Measurements from ENCODE around the gene MAPKAPK3.

Gene MAPKAPK3

GRCh38 chr3:50617911-50618481 lies 1.0 kb downstream of the MAPKAPK3 start:
- no peaks in the 10 kb centered on the region for H3K36me3 ChIP-seq (ENCODE audit: control insufficient read depth in 2 of 2, insufficient read depth in 2 of 2, low read length in 2 of 2)
- H3K27me3 ChIP-seq (ENCODE audit: control insufficient read depth in 1 of 2, insufficient read depth in 2 of 2, low read length in 2 of 2): no peaks in the 10 kb centered on the region
- peak overlapping the region; percentile 89 to 95 for H3K4me3 ChIP-seq (ENCODE audit: low read length in 2 of 2)
- peak overlapping the region; percentile 80 to 85 for H3K9ac ChIP-seq (ENCODE audit: low read length in 2 of 2)
- H3K9me3 ChIP-seq (ENCODE audit: control insufficient read depth in 2 of 2, low read length in 2 of 2): no peaks in the 10 kb centered on the region
- peaks cover 36% of the 10 kb centered on the region for H3K4me1 ChIP-seq (ENCODE audit: control insufficient read depth, insufficient read depth, low read length)
- peak overlapping the region; percentile 24 for H3K27ac ChIP-seq (ENCODE audit: low read length)

GRCh38 chr3:50620420-50620819 lies 3.5 kb downstream of the MAPKAPK3 start:
- Histone ChIP-seq H3K9ac (ENCODE audit: low read length in 2 of 2) (no peak overlapping the region), H3K36me3 (ENCODE audit: control insufficient read depth in 2 of 2, insufficient read depth in 2 of 2, low read length in 2 of 2) (no peaks in the 10 kb centered on the region), H3K9me3 (ENCODE audit: control insufficient read depth in 2 of 2, low read length in 2 of 2) (no peaks in the 10 kb centered on the region), H3K27me3 (ENCODE audit: control insufficient read depth in 1 of 2, insufficient read depth in 2 of 2, low read length in 2 of 2) (no peaks in the 10 kb centered on the region), H3K4me3 (ENCODE audit: low read length in 2 of 2) (no peak overlapping the region), H3K4me1 (ENCODE audit: control insufficient read depth, insufficient read depth, low read length) (peaks cover 38% of the 10 kb centered on the region), H3K27ac (ENCODE audit: low read length) (no peak overlapping the region)

- no peaks in the 10 kb centered on the region for H3K36me3 ChIP-seq (ENCODE audit: control insufficient read depth in 2 of 2, insufficient read depth in 2 of 2, low read length in 2 of 2)
- no peak overlapping the region for H3K27ac ChIP-seq (ENCODE audit: low read length)
- no peaks in the 10 kb centered on the region for H3K27me3 ChIP-seq (ENCODE audit: control insufficient read depth in 1 of 2, insufficient read depth in 2 of 2, low read length in 2 of 2)
- peaks cover 36% of the 10 kb centered on the region for H3K4me1 ChIP-seq (ENCODE audit: control insufficient read depth, insufficient read depth, low read length)
- H3K4me3 ChIP-seq (ENCODE audit: low read length in 2 of 2): no peak overlapping the region
- H3K9ac ChIP-seq (ENCODE audit: low read length in 2 of 2): no peak overlapping the region
- no peaks in the 10 kb centered on the region for H3K9me3 ChIP-seq (ENCODE audit: control insufficient read depth in 2 of 2, low read length in 2 of 2)
Observed at GRCh38 chr3:50620820-50621219, 3.9 kb downstream of the MAPKAPK3 start.

GRCh38 chr3:50622881-50623280 lies 5.9 kb downstream of the MAPKAPK3 start:
- Histone ChIP-seq H3K4me1 (ENCODE audit: control insufficient read depth, insufficient read depth, low read length) (peaks cover 20% of the 10 kb centered on the region), H3K27ac (ENCODE audit: low read length) (no peak overlapping the region), H3K4me3 (ENCODE audit: low read length in 2 of 2) (no peak overlapping the region)

DNA sequence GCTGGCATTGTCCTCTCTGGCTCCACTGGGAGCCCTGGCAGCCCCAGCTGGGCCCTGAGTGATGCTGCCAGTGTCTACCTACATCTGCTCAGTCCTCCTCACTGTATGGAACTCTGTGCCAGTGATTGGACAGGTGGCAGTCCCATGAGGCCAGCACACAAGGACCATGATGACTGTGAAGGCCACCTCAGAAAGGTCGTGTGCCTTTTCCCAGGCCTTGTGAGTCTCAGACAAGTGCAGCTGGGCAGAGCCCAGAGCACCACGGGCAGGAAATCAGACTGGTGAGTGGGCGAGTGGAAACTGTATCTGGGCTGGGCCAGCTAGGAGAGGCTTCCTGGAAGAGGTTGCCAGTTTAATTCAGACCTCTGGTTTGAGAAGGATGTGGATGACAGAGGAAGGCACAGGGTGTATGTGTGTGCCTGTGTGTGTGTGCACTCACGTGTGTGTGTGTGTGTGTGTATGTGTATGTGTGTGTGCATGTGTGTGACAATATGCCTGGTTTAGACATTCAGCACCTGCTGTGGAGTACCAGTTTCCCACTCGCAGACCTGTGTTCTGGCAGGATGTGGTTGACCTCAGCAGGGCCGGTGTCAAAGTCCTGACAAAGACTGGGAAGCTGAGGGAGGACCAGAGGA lies 7.0 kb downstream of the MAPKAPK3 start:
- Histone ChIP-seq H3K9ac (ENCODE audit: low read length in 2 of 2) (no peak overlapping the region), H3K4me1 (ENCODE audit: control insufficient read depth, insufficient read depth, low read length) (peaks cover 17% of the 10 kb centered on the region), H3K4me3 (ENCODE audit: low read length in 2 of 2) (no peak overlapping the region)

More at GRCh38 chr3:50622881-50623280, 5.9 kb downstream of the MAPKAPK3 start:
- no peaks in the 10 kb centered on the region for H3K27me3 ChIP-seq (ENCODE audit: control insufficient read depth in 1 of 2, insufficient read depth in 2 of 2, low read length in 2 of 2)
- no peak overlapping the region for H3K9ac ChIP-seq (ENCODE audit: low read length in 2 of 2)
- H3K9me3 ChIP-seq (ENCODE audit: control insufficient read depth in 2 of 2, low read length in 2 of 2): no peaks in the 10 kb centered on the region
- H3K36me3 ChIP-seq (ENCODE audit: control insufficient read depth in 2 of 2, insufficient read depth in 2 of 2, low read length in 2 of 2): peaks cover 0 to 4% of the 10 kb centered on the region in 2 donors

DNA sequence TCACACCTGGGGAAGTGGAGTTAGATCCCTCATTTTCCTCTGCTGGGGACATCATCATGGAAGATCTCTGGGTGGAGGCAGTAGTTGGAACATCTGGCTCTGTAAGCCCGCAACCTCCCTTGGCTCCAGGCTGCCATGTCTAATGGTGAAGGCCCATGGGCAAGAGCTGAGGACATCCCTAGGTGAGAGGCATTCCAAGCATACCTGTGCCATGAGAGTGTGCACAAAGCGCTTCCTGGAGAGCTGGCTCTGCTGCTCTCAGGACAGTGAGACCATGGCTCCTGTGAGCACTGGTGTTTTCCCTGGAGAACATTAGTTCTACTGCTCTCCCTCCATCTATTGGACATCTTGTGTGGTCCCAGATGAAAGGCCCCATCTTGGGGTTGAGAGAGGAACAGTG lies 7.7 kb downstream of the MAPKAPK3 start:
- H3K27me3 ChIP-seq (ENCODE audit: control insufficient read depth in 1 of 2, insufficient read depth in 2 of 2, low read length in 2 of 2): no peaks in the 10 kb centered on the region

More for the DNA sequence above, 7.0 kb downstream of the MAPKAPK3 start:
- Histone ChIP-seq H3K36me3 (ENCODE audit: control insufficient read depth in 2 of 2, insufficient read depth in 2 of 2, low read length in 2 of 2) (peaks cover 0 to 4% of the 10 kb centered on the region in 2 donors), H3K27ac (ENCODE audit: low read length) (no peak overlapping the region), H3K27me3 (ENCODE audit: control insufficient read depth in 1 of 2, insufficient read depth in 2 of 2, low read length in 2 of 2) (no peaks in the 10 kb centered on the region), H3K9me3 (ENCODE audit: control insufficient read depth in 2 of 2, low read length in 2 of 2) (no peaks in the 10 kb centered on the region)

DNA sequence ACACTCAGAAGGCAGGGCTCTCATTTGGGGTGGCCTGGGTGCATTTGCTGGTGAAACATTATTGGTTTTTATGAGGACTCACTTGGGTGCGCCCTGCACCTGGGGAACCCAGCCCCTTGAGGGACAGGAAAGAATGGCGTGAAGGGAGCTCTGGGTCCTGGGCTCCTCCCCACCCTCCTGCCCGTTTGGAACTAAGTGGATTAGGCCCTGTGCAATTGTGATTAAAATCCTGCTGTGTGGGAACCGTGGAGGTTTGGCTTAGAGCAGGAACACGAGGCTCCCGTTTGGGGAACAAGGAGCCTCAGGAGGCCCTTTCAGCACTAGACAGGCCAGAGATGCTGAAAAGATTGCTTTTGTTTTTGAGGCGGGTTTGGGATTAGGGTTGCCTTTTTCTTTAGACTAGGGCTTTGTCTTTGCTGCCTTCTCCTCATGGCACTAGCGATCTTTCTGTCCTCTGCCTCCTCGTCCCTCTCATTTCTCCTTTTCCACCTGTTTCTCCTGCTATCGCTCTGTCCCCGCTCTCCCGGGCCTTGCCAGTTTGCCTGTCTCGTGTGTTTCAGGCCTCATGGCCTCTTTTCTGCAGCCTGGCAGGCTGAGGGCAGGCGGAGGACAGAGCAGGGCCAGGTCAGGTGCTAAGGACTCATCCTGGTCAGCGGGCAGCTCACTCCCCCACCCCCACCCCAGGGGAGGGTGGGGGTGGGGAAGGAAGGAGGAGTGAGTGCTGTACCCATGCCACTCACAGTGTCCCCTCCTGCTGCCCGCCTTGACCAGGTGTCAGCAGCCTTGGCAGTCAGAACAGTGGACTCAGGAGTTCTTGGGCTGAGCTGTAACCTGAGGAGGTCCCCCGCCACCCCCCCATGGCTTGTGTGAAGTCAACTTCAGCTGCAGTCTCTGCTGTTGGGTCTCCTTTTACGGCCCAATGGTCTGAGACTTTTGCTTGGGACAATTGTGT lies 8.6 kb downstream of the MAPKAPK3 start:
- Histone ChIP-seq H3K4me1 (ENCODE audit: control insufficient read depth, insufficient read depth, low read length) (peaks cover 8% of the 10 kb centered on the region), H3K9ac (ENCODE audit: low read length in 2 of 2) (no peak overlapping the region), H3K9me3 (ENCODE audit: control insufficient read depth in 2 of 2, low read length in 2 of 2) (no peaks in the 10 kb centered on the region), H3K27ac (ENCODE audit: low read length) (no peak overlapping the region), H3K27me3 (ENCODE audit: control insufficient read depth in 1 of 2, insufficient read depth in 2 of 2, low read length in 2 of 2) (no peaks in the 10 kb centered on the region), H3K4me3 (ENCODE audit: low read length in 2 of 2) (no peak overlapping the region), H3K36me3 (ENCODE audit: control insufficient read depth in 2 of 2, insufficient read depth in 2 of 2, low read length in 2 of 2) (peaks cover 0 to 4% of the 10 kb centered on the region in 2 donors)

More for the DNA sequence above, 7.7 kb downstream of the MAPKAPK3 start:
- H3K9me3 ChIP-seq (ENCODE audit: control insufficient read depth in 2 of 2, low read length in 2 of 2): no peaks in the 10 kb centered on the region
- peaks cover 11% of the 10 kb centered on the region for H3K4me1 ChIP-seq (ENCODE audit: control insufficient read depth, insufficient read depth, low read length)
- peaks cover 0 to 4% of the 10 kb centered on the region in 2 donors for H3K36me3 ChIP-seq (ENCODE audit: control insufficient read depth in 2 of 2, insufficient read depth in 2 of 2, low read length in 2 of 2)
- no peak overlapping the region for H3K27ac ChIP-seq (ENCODE audit: low read length)
- no peak overlapping the region for H3K4me3 ChIP-seq (ENCODE audit: low read length in 2 of 2)
- H3K9ac ChIP-seq (ENCODE audit: low read length in 2 of 2): no peak overlapping the region

- H3K27ac ChIP-seq (ENCODE audit: low read length): no peak overlapping the region
- H3K36me3 ChIP-seq (ENCODE audit: control insufficient read depth in 2 of 2, insufficient read depth in 2 of 2, low read length in 2 of 2): peaks cover 0 to 4% of the 10 kb centered on the region in 2 donors
- no peak overlapping the region for H3K4me3 ChIP-seq (ENCODE audit: low read length in 2 of 2)
- no peaks in the 10 kb centered on the region for H3K9me3 ChIP-seq (ENCODE audit: control insufficient read depth in 2 of 2, low read length in 2 of 2)
- H3K4me1 ChIP-seq (ENCODE audit: control insufficient read depth, insufficient read depth, low read length): peaks cover 8% of the 10 kb centered on the region
- H3K27me3 ChIP-seq (ENCODE audit: control insufficient read depth in 1 of 2, insufficient read depth in 2 of 2, low read length in 2 of 2): no peaks in the 10 kb centered on the region
- H3K9ac ChIP-seq (ENCODE audit: low read length in 2 of 2): no peak overlapping the region
Observed at GRCh38 chr3:50626401-50626800, 9.4 kb downstream of the MAPKAPK3 start.

GRCh38 chr3:50627407-50628051 lies 10.6 kb downstream of the MAPKAPK3 start:
- H3K27me3 ChIP-seq (ENCODE audit: control insufficient read depth in 1 of 2, insufficient read depth in 2 of 2, low read length in 2 of 2): no peaks in the 10 kb centered on the region
- H3K4me1 ChIP-seq (ENCODE audit: control insufficient read depth, insufficient read depth, low read length): peaks cover 8% of the 10 kb centered on the region
- H3K9me3 ChIP-seq (ENCODE audit: control insufficient read depth in 2 of 2, low read length in 2 of 2): no peaks in the 10 kb centered on the region
- H3K27ac ChIP-seq (ENCODE audit: low read length): no peak overlapping the region
- H3K9ac ChIP-seq (ENCODE audit: low read length in 2 of 2): no peak overlapping the region
- no peak overlapping the region for H3K4me3 ChIP-seq (ENCODE audit: low read length in 2 of 2)
- peaks cover 0 to 4% of the 10 kb centered on the region in 2 donors for H3K36me3 ChIP-seq (ENCODE audit: control insufficient read depth in 2 of 2, insufficient read depth in 2 of 2, low read length in 2 of 2)

DNA sequence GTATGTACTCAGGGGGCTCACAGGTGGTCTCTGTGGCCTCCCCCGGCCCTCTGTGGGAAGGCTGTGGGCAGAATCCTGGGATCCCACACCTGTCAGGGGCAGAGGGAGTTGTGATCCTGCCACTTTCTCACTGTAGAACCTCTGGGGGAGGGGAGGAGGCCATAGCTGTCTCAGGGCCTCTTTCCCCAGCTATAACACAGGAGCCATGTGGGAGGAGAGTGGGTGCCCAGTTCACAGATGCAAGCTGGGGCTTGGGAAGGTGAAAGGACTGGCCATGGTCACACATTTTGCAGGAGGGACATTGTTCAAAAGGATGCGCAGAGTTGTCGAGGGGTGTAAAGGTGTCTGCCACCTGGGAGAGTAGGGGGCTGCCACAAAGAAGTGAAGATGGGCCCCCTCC lies 11.7 kb downstream of the MAPKAPK3 start:
- no peaks in the 10 kb centered on the region for H3K27me3 ChIP-seq (ENCODE audit: control insufficient read depth in 1 of 2, insufficient read depth in 2 of 2, low read length in 2 of 2)
- H3K9ac ChIP-seq (ENCODE audit: low read length in 2 of 2): no peak overlapping the region
- no peak overlapping the region for H3K4me3 ChIP-seq (ENCODE audit: low read length in 2 of 2)
- H3K36me3 ChIP-seq (ENCODE audit: control insufficient read depth in 2 of 2, insufficient read depth in 2 of 2, low read length in 2 of 2): peaks cover 0 to 4% of the 10 kb centered on the region in 2 donors
- no peak overlapping the region for H3K27ac ChIP-seq (ENCODE audit: low read length)
- no peaks in the 10 kb centered on the region for H3K9me3 ChIP-seq (ENCODE audit: control insufficient read depth in 2 of 2, low read length in 2 of 2)
- peaks cover 8% of the 10 kb centered on the region for H3K4me1 ChIP-seq (ENCODE audit: control insufficient read depth, insufficient read depth, low read length)
